ENCODE measurements around the gene FCHO2. TPM values are rescaled to one million over a fixed set of nuclear protein-coding genes. Genes with fewer than 3 reads are reported as not detected.

The FCHO2 gene
- total and polyA plus RNA-seq, 2 of the 8 experiments (the other 6 are each of a cell fraction or from before 2014, with no cell fraction given) = 4.3 to 15.7 TPM

- peak; percentile 95 for TF ChIP-seq TEAD4 (IDR thresholded peaks at IDR 0.05; ENCODE audit: low read depth, low read length)
- TF ChIP-seq FOSL1 (IDR thresholded peaks at IDR 0.05; ENCODE audit: insufficient read depth, low read depth, low read length) = no peak
These were observed 75.2 kb downstream of the FCHO2 start (continued) for GRCh38 chr5:73030995-73031394.
